ENCODE results near the gene MARCHF3. TPM values are rescaled to one million over a fixed set of nuclear protein-coding genes. Genes with fewer than 3 reads are reported as not detected.
"Not testable (repeated sequence)": the region's sequence is repeated elsewhere in the genome, so short reads cannot be mapped to it uniquely, and the experiment has no call there.

MARCHF3 gene
- total RNA-seq, 1 donor from 2014 or later, result 1.5 TPM

DNA sequence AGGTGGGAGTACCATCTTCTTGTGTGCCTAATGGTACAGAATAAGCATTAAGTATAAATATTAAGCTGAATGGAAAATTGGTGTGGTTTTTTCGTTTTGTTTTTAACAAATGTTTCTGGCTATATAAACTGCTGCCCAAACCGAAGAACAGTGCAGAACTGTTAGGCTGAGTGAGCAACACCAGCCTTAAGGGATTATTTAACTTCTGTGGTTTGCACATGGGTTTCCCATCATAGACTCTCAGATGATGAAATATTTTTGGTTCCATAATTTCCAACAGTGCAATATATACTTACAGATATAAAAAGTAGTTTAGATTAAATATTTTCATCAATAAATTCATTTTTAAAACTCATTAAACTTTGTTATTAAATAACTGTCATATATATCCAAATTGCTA lies 26.5 kb upstream of the MARCHF3 start:
- no peaks in the 10 kb centered on the region for H3K4me1 Mint-ChIP-seq (ENCODE audit: low read depth)
- H3K36me3 Mint-ChIP-seq (ENCODE audit: low read depth), result peaks cover 4% of the 10 kb centered on the region
- TF ChIP-seq, protein P1, sequence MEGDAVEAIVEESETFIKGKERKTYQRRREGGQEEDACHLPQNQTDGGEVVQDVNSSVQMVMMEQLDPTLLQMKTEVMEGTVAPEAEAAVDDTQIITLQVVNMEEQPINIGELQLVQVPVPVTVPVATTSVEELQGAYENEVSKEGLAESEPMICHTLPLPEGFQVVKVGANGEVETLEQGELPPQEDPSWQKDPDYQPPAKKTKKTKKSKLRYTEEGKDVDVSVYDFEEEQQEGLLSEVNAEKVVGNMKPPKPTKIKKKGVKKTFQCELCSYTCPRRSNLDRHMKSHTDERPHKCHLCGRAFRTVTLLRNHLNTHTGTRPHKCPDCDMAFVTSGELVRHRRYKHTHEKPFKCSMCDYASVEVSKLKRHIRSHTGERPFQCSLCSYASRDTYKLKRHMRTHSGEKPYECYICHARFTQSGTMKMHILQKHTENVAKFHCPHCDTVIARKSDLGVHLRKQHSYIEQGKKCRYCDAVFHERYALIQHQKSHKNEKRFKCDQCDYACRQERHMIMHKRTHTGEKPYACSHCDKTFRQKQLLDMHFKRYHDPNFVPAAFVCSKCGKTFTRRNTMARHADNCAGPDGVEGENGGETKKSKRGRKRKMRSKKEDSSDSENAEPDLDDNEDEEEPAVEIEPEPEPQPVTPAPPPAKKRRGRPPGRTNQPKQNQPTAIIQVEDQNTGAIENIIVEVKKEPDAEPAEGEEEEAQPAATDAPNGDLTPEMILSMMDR (IDR thresholded peaks at IDR 0.05), result no peak
- no peak overlapping the region for H3K4me3 Mint-ChIP-seq (ENCODE audit: unreplicated experiment)
- no peaks in the 10 kb centered on the region for H3K9me3 Mint-ChIP-seq (ENCODE audit: low read depth)
- H3K27ac Mint-ChIP-seq (ENCODE audit: unreplicated experiment), result no peak overlapping the region
- no peak for DNase-seq (ENCODE audit: low spot score)
- H3K27me3 Mint-ChIP-seq (ENCODE audit: low read depth), result no peaks in the 10 kb centered on the region

DNA sequence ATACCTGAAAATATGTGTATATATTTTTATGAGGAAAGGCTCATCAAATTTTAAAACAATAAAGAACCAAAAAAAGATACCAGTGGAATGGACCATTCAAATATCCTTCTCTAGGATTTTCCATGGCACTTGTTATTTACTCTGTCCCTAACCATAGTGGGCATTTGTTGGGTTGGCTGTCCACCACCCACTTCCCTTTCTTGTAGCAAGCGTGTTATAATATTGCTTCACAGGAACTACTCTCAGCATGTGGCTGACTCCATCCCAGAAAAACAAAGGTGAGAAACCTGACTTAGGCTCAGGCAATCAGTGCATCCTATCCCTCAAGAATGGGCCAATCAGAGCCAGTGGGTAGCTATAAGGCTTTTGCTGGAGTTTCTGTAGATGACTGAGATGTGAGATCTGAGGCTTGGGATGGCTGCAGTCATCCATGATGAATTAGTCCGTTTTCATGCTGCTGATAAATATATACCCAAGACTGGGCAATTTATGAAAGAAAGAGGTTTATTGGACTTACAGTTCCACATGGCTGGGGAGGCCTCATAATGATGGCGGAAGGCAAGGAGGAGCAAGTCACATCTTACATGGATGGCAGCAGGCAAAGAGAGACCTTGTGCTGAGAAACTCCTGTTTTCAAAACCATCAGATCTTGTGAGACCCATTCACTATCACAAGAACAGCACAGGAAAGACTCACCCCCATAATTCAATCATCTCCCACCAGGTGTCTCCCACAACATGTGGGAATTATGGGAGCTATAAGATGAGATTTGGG lies 25.7 kb upstream of the MARCHF3 start:
- Mint-ChIP-seq H3K4me3 (ENCODE audit: unreplicated experiment) (no peak overlapping the region), H3K9me3 (ENCODE audit: low read depth) (no peaks in the 10 kb centered on the region), H3K4me1 (ENCODE audit: low read depth) (no peaks in the 10 kb centered on the region), H3K27me3 (ENCODE audit: low read depth) (no peaks in the 10 kb centered on the region), H3K36me3 (ENCODE audit: low read depth) (peaks cover 4% of the 10 kb centered on the region), H3K27ac (ENCODE audit: unreplicated experiment) (no peak overlapping the region)
- DNase-seq (ENCODE audit: low spot score), result no peak
- TF ChIP-seq, protein P1 (IDR thresholded peaks at IDR 0.05), result no peak

DNA sequence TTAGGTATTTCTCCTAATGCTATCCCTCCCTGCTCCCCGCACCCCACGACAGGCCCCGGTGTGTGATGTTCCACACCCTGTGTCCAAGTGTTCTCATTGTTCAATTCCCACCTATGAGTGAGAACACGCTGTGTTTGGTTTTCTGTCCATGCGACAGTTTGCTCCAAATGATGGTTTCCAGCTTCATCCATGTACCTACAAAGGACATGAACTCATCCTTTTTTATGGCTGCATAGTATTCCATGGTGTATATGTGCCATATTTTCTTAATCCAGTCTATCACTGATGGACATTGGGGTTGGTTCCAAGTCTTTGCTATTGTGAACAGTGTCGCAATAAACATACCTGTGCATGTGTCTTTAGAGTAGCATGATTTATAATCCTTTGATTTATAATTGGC lies 23.2 kb upstream of the MARCHF3 start:
- DNase-seq (ENCODE audit: low spot score); H3K27ac Mint-ChIP-seq (ENCODE audit: unreplicated experiment); H3K27me3 Mint-ChIP-seq (ENCODE audit: low read depth); H3K36me3 Mint-ChIP-seq (ENCODE audit: low read depth); H3K4me3 Mint-ChIP-seq (ENCODE audit: unreplicated experiment); H3K9me3 Mint-ChIP-seq (ENCODE audit: low read depth); H3K4me1 Mint-ChIP-seq (ENCODE audit: low read depth): not testable (repeated sequence)

DNA sequence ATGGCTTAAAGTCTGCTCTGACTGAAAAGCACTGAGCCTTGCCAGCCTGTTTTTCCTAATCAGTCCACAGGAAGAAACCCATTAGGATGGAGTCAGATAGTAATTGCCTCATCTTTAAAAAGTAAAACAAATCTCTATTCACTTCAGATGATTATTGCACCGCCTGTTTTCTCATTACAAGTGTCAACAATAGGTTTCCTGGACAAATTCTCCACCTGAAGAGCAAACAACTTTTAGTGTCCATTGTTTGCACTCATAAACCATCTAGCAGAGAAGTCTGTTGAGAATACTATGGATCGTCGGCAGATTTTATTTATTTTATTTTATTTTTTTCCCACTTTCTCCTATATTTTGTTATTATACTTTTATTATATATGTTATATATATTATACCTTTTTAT lies 22.7 kb upstream of the MARCHF3 start:
- Mint-ChIP-seq H3K9me3 (ENCODE audit: low read depth) (no peaks in the 10 kb centered on the region), H3K4me1 (ENCODE audit: low read depth) (no peaks in the 10 kb centered on the region), H3K27ac (ENCODE audit: unreplicated experiment) (no peak overlapping the region), H3K4me3 (ENCODE audit: unreplicated experiment) (no peak overlapping the region), H3K27me3 (ENCODE audit: low read depth) (no peaks in the 10 kb centered on the region), H3K36me3 (ENCODE audit: low read depth) (peaks cover 4% of the 10 kb centered on the region)
- no peak for DNase-seq (ENCODE audit: low spot score)
- TF ChIP-seq, protein P1 (IDR thresholded peaks at IDR 0.05), result no peak

DNA sequence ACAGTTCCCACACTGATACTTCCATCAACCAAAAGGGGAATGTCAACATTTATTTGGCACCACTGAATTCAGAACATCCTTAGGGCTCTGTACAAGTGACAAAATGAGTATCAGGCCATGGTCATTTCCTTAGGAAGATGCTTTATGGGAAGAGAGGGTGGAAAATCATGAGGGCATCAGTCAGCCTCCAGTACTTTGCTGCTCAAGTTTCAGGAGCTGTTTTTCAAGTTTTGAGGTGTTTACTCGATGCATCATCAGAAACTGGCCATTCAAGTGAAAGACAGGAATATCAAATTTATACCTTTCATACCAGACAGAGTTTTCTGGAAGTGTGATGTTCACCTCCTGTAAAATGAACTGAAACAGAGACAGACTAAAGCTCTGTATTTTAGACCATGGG lies 21.2 kb upstream of the MARCHF3 start:
- H3K4me3 Mint-ChIP-seq (ENCODE audit: unreplicated experiment), result no peak overlapping the region
- TF ChIP-seq, protein P1 (IDR thresholded peaks at IDR 0.05), result no peak
- H3K27ac Mint-ChIP-seq (ENCODE audit: unreplicated experiment), result no peak overlapping the region
- no peak for DNase-seq (ENCODE audit: low spot score)
- no peaks in the 10 kb centered on the region for H3K27me3 Mint-ChIP-seq (ENCODE audit: low read depth)
- no peaks in the 10 kb centered on the region for H3K9me3 Mint-ChIP-seq (ENCODE audit: low read depth)
- H3K4me1 Mint-ChIP-seq (ENCODE audit: low read depth), result no peaks in the 10 kb centered on the region
- peaks cover 4% of the 10 kb centered on the region for H3K36me3 Mint-ChIP-seq (ENCODE audit: low read depth)

Measured in chondrocyte (in vitro differentiated cells).